Measurements from ENCODE around the gene HNRNPA3.

The HNRNPA3 gene

GRCh38 chr2:177273408-177273807, 60.8 kb downstream of the HNRNPA3 start:
- no peak overlapping the region for H3K4me3 ChIP-seq (ENCODE audit: low read depth, low read length)
- TF ChIP-seq CTCF (IDR thresholded peaks at IDR 0.05; ENCODE audit: control insufficient read depth, extremely low read depth, insufficient read depth) = no peak
- DNase-seq (ENCODE audit: low read depth) = no peak
